GM12878 (cell line): ENCODE measurements around the gene VSTM4. TPM values are rescaled to one million over a fixed set of nuclear protein-coding genes. Genes with fewer than 3 reads are reported as not detected.

Source experiments
- ATAC-seq: fragments of 200-7000 bp; cut with Tn5 transposase; 3 replicates; pipeline ENCODE4 v1.9.1; 2020; ENCODE audit warnings: mild to moderate bottlenecking, moderate library complexity
- BruUV-seq: library from RNA; stranded (reverse); fragments of 400-500 nt; replicated peaks from 2 replicates; lab custom pipeline; 2021; lab: Mats Ljungman, UMichigan
- CTCF ChIA-PET: fragments of 300-600 bp; sonication (Branson Sonifier 250); formaldehyde crosslinking; extraction: SDS; loops from one replicate; lab custom pipeline; 2021; ENCODE audit warnings: inconsistent platforms; lab: Yijun Ruan, JAX
- POLR2A ChIA-PET: fragments of 350-600 bp; formaldehyde crosslinking; extraction: SDS; loops from one replicate; lab custom pipeline; 2021; ENCODE audit warnings: inconsistent platforms; lab: Charles Lee
- RAD21 ChIA-PET: fragments of 300-600 bp; sonication (Branson Sonifier 250); formaldehyde crosslinking; loops from one replicate; lab custom pipeline; 2023; ENCODE audit warnings: antibody characterized with exemption; ENCODE audit not compliant: unreplicated experiment; lab: Charles Lee
- SMC1A ChIA-PET: fragments of 300-600 bp; sonication (Branson Sonifier 250); formaldehyde crosslinking; loops from one replicate; lab custom pipeline; 2023; ENCODE audit not compliant: unreplicated experiment, uncharacterized antibody; lab: Charles Lee
- DNase-seq: peaks from one replicate; pipeline ENCODE4 v3.0.0-alpha.2; 2011; ENCODE audit warnings: low read depth, low spot score
- FAIRE-seq: peaks from 3 replicates; lab custom pipeline; 2011; peaks lifted over from hg19 to GRCh38; lab: Jason Lieb, UNC
- H2AFZ ChIP-seq: 2 replicates; pipeline ENCODE4 v1.6.0; 2011; ENCODE audit warnings: low read depth, low read length, control low read depth; ENCODE audit not compliant: control insufficient read depth
- H3K27ac ChIP-seq: 2 replicates; pipeline ENCODE4 v1.5.1; 2011; ENCODE audit warnings: control low read depth; ENCODE audit not compliant: control insufficient read depth, insufficient read depth
- H3K27me3 ChIP-seq, 2 experiments: replicated peaks in 1 of 2; 2 replicates each; pipeline versions ENCODE4 v1.6.0 to v1.6.1; 2011; ENCODE audit warnings: low read length in 1 of 2; ENCODE audit not compliant: control insufficient read depth in 2 of 2, insufficient read depth in 2 of 2
- H3K36me3 ChIP-seq, 2 experiments: 2 replicates each; pipeline ENCODE4 v1.5.1; 2011; ENCODE audit warnings: low read length in 1 of 2; ENCODE audit not compliant: control insufficient read depth in 2 of 2, insufficient read depth in 2 of 2
- H3K4me1 ChIP-seq: 2 replicates; pipeline ENCODE4 v1.6.1; 2011; ENCODE audit warnings: mild to moderate bottlenecking, low read length, moderate library complexity, mixed read lengths; ENCODE audit not compliant: control insufficient read depth, insufficient read depth
- H3K4me2 ChIP-seq: 2 replicates; pipeline ENCODE4 v1.6.0; 2011; ENCODE audit warnings: control low read depth; ENCODE audit not compliant: control insufficient read depth, insufficient read depth
- H3K4me3 ChIP-seq: fragments of 200-600 bp; sonication (generic); 2 replicates; pipeline ENCODE4 v1.5.1; 2016
- H3K79me2 ChIP-seq: 2 replicates; pipeline ENCODE4 v1.6.0; 2011; ENCODE audit warnings: low read length; ENCODE audit not compliant: control insufficient read depth, insufficient read depth
- H3K9ac ChIP-seq: 2 replicates; pipeline ENCODE4 v1.8.0; 2011; ENCODE audit warnings: low read length, control low read depth, mixed read lengths; ENCODE audit not compliant: control insufficient read depth, insufficient read depth
- H3K9me3 ChIP-seq: replicated peaks from 3 replicates; pipeline ENCODE4 v1.5.1; 2011; ENCODE audit warnings: mild to moderate bottlenecking, low read length; ENCODE audit not compliant: control insufficient read depth, insufficient read depth
- H4K20me1 ChIP-seq: 2 replicates; pipeline ENCODE4 v1.6.0; 2011; ENCODE audit not compliant: control insufficient read depth, insufficient read depth
- ATF2 ChIP-seq: IDR thresholded peaks from 2 replicates; pipeline ENCODE4 v1.6.1; 2012; ENCODE audit warnings: low read length, inconsistent platforms
- HCFC1 ChIP-seq: fragments of 150-350 bp; IDR thresholded peaks from 2 replicates; pipeline ENCODE4 v1.6.1; 2014; ENCODE audit warnings: low read length
- NFIC ChIP-seq: IDR thresholded peaks from 2 replicates; pipeline ENCODE4 v1.6.1; 2012; ENCODE audit warnings: low read depth, mild to moderate bottlenecking, inconsistent platforms, low read length, moderate library complexity
- SREBF2 ChIP-seq: IDR thresholded peaks from 2 replicates; pipeline ENCODE4 v1.6.1; 2012; ENCODE audit warnings: mild to moderate bottlenecking, low read length
- TARDBP ChIP-seq: IDR thresholded peaks from 2 replicates; pipeline ENCODE4 v1.6.1; 2016; ENCODE audit warnings: borderline replicate concordance
- TCF3 ChIP-seq: IDR thresholded peaks from 2 replicates; pipeline ENCODE4 v1.6.1; 2012; ENCODE audit warnings: low read depth, mild to moderate bottlenecking, low read length, borderline replicate concordance; ENCODE audit not compliant: insufficient read depth
- ZBTB11 ChIP-seq: fragments of 450-650 bp; formaldehyde crosslinking; IDR thresholded peaks from 2 replicates; pipeline ENCODE4 v1.5.0; 2022; ENCODE audit warnings: mild to moderate bottlenecking, missing genetic modification characterization
- WGBS: methylation state at CpG from one replicate; pipeline ENCODE4 v1.1.6; 2016; ENCODE audit warnings: low lambda C conversion rate; ENCODE audit not compliant: insufficient replicate concordance, insufficient coverage; ENCODE audit errors: missing lambda C conversion rate; 5-methylcytosine and 5-hydroxymethylcytosine counted together
- in situ Hi-C: fragments of 300-500 bp; cut with MboI; formaldehyde crosslinking; loops from 9 replicates; pipeline ENCODE4 v1.14.3; 2018; ENCODE audit warnings: mixed read lengths
- intact Hi-C: fragments of 100-400 bp; cut with micrococcal nuclease; formaldehyde crosslinking; loops from one replicate; pipeline ENCODE4 v1.14.2; 2022; ENCODE audit not compliant: unreplicated experiment
- polyA plus RNA-seq, 11 experiments: library from polyadenylated mRNA; depleted of rRNA in 4 of 11; unstranded in 6 of 11; stranded (reverse) in 5 of 11; fragments of >200 nt; fragmentation: Nextera tagmentation in 4 of 11; fragmentation: Illumina TruSeq in 1 of 11; extraction: Ambion mirVana in 4 of 11; extraction: Trizol in 1 of 11; gene quantifications; 1 replicate in 1 of 11; 2 replicates in 10 of 11; pipeline versions ENCODE4 v1.2.1 to v1.2.3, GENCODE V29; 2011 to 2016; ENCODE audit warnings: inconsistent platforms in 2 of 11, missing spikeins in 2 of 11, low read depth in 1 of 11
- total RNA-seq, 4 experiments: library from RNA; depleted of rRNA in 3 of 4; stranded (reverse); fragments of >200 nt in 3 of 4; fragmentation: Illumina TruSeq in 1 of 4; extraction: Trizol in 1 of 4; gene quantifications; 2 replicates each; pipeline versions ENCODE4 v1.2.1 to v1.2.3, GENCODE V29; 2013 to 2021
- TF ChIP-seq, protein P1 (sequence below): fragments of 450-650 bp; IDR thresholded peaks from 2 replicates; pipeline ENCODE4 v1.6.1; 2017; ENCODE audit warnings: mild to moderate bottlenecking
- TF ChIP-seq, protein P2 (sequence below): IDR thresholded peaks from 2 replicates; pipeline ENCODE4 v1.6.1; 2011; ENCODE audit warnings: low read depth, low read length, improper control_type of control experiment, borderline replicate concordance

VSTM4 gene
- total and polyA plus RNA-seq, 10 of the 15 experiments (the other 5 are each of a cell fraction or from before 2014, with no cell fraction given): 0.01 to 0.14 (median 0.02) TPM; not detected in 7

DNA sequence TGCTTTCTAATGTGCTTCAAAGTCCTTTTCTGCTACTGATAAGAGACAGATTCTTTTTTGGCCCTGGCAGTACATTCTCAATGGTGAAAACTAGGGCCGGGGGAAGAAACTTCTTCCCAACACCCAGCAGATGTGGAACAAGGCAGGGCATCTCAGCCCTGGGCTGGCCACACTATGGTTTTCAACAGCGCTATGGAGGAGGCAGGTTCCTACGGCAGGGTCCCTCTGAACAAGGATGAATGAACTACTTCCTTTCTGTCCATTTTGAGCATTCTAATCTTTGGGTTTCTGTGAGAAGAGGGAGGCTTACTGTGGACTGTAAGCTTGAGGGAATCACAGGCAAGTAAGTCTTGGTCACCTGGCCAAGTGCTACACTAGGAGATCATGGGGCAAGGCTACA is 78.7 kb downstream of the VSTM4 start:
- H3K27me3 ChIP-seq: no peaks in the 10 kb centered on the region
- in situ Hi-C loops (no loop called here), intact Hi-C loops (no loop called here)
- no peak overlapping the region for H3K27ac ChIP-seq
- 0 out of 2 replicates have a peak, but pooled peaks cover 3% of the 10 kb centered on the region for H3K4me1 ChIP-seq
- no peak overlapping the region for H2AFZ ChIP-seq
- no peaks in the 10 kb centered on the region for H3K9me3 ChIP-seq
- H3K36me3 ChIP-seq: no peaks in the 10 kb centered on the region
- H3K79me2 ChIP-seq: no peaks in the 10 kb centered on the region
- BruUV-seq: no TSS peak
- WGBS: 78% methylated on average over 3 of the region's 3 CpGs
- ChIA-PET CTCF (no interaction called here), POLR2A (no interaction called here), RAD21 (no interaction called here), SMC1A (no interaction called here)
- H3K4me3 ChIP-seq: no peak overlapping the region
- FAIRE-seq (no peak), DNase-seq (no peak), ATAC-seq (no peak)
- no peak overlapping the region for H3K9ac ChIP-seq
- TF ChIP-seq NFIC (no peak), ZBTB11 (no peak), TARDBP (no peak)
- no peaks in the 10 kb centered on the region for H4K20me1 ChIP-seq
- H3K4me2 ChIP-seq: no peak overlapping the region

DNA sequence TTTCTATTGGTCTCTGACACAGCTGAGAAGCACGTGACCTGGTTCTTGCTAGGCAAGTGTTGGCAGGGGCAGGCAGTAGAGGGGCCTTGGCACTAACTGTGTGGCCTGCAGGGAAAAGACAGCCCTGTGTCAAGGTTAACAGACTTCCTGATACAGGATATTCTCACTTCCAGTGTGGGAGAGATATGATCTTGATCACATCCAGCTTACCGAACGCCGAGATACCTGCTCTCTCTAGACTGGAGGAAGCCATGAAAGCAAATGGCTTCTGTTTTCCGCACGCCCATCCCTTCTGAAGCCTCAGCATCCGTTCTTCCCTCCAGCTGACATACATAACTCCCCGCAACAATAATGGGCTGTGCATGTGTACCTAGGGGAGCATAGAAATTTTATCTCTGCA is 79.4 kb downstream of the VSTM4 start:
- no peak overlapping the region for H2AFZ ChIP-seq
- ATAC-seq: no peak
- no peaks in the 10 kb centered on the region for H4K20me1 ChIP-seq
- no peak for FAIRE-seq
- H3K9me3 ChIP-seq: no peaks in the 10 kb centered on the region
- H3K79me2 ChIP-seq: no peaks in the 10 kb centered on the region
- intact Hi-C loops (no loop called here), in situ Hi-C loops (no loop called here)
- H3K4me3 ChIP-seq: no peak overlapping the region
- ChIA-PET POLR2A (no interaction called here), SMC1A (no interaction called here), CTCF (no interaction called here), RAD21 (no interaction called here)
- H3K4me2 ChIP-seq: no peak overlapping the region
- DNase-seq: no peak
- no peaks in the 10 kb centered on the region for H3K36me3 ChIP-seq
- no peak overlapping the region for H3K27ac ChIP-seq
- H3K9ac ChIP-seq: no peak overlapping the region
- H3K27me3 ChIP-seq: no peaks in the 10 kb centered on the region
- 71% methylated on average over 8 of the region's 8 CpGs for WGBS
- no TSS peak for BruUV-seq
- 0 out of 2 replicates have a peak, but pooled peaks cover 3% of the 10 kb centered on the region for H3K4me1 ChIP-seq
- TF ChIP-seq, protein P1, sequence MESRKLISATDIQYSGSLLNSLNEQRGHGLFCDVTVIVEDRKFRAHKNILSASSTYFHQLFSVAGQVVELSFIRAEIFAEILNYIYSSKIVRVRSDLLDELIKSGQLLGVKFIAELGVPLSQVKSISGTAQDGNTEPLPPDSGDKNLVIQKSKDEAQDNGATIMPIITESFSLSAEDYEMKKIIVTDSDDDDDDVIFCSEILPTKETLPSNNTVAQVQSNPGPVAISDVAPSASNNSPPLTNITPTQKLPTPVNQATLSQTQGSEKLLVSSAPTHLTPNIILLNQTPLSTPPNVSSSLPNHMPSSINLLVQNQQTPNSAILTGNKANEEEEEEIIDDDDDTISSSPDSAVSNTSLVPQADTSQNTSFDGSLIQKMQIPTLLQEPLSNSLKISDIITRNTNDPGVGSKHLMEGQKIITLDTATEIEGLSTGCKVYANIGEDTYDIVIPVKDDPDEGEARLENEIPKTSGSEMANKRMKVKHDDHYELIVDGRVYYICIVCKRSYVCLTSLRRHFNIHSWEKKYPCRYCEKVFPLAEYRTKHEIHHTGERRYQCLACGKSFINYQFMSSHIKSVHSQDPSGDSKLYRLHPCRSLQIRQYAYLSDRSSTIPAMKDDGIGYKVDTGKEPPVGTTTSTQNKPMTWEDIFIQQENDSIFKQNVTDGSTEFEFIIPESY: no peak
- TF ChIP-seq HCFC1 (no peak), TCF3 (no peak), ATF2 (no peak), SREBF2 (no peak)
- TF ChIP-seq, protein P2, sequence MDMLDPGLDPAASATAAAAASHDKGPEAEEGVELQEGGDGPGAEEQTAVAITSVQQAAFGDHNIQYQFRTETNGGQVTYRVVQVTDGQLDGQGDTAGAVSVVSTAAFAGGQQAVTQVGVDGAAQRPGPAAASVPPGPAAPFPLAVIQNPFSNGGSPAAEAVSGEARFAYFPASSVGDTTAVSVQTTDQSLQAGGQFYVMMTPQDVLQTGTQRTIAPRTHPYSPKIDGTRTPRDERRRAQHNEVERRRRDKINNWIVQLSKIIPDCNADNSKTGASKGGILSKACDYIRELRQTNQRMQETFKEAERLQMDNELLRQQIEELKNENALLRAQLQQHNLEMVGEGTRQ: no peak
